ENCODE measurements around the gene DNER. TPM values are rescaled to one million over a fixed set of nuclear protein-coding genes. Genes with fewer than 3 reads are reported as not detected.

Gene DNER
- total RNA-seq, 3 donors from 2014 or later = 0.55 to 8.4 (median 0.99) TPM

GRCh38 chr2:229714736-229715541 lies 584 bp upstream of the DNER start:
- Histone ChIP-seq H3K4me3 (no peak overlapping the region), H3K36me3 (ENCODE audit: low read depth) (no peaks in the 10 kb centered on the region), H3K4me1 (ENCODE audit: low read depth) (peaks cover 15% of the 10 kb centered on the region), H3K9me3 (no peaks in the 10 kb centered on the region)
- ATAC-seq = peak; percentile 83
- DNase-seq = peak; percentile 39 to 62 (median 52)
- intact Hi-C loops (cut with DNase I, micrococcal nuclease) = no loop called here
- TF ChIP-seq, protein P1, sequence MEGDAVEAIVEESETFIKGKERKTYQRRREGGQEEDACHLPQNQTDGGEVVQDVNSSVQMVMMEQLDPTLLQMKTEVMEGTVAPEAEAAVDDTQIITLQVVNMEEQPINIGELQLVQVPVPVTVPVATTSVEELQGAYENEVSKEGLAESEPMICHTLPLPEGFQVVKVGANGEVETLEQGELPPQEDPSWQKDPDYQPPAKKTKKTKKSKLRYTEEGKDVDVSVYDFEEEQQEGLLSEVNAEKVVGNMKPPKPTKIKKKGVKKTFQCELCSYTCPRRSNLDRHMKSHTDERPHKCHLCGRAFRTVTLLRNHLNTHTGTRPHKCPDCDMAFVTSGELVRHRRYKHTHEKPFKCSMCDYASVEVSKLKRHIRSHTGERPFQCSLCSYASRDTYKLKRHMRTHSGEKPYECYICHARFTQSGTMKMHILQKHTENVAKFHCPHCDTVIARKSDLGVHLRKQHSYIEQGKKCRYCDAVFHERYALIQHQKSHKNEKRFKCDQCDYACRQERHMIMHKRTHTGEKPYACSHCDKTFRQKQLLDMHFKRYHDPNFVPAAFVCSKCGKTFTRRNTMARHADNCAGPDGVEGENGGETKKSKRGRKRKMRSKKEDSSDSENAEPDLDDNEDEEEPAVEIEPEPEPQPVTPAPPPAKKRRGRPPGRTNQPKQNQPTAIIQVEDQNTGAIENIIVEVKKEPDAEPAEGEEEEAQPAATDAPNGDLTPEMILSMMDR (IDR thresholded peaks at IDR 0.05) = no peak

GRCh38 chr2:229713371-229714079 lies 830 bp downstream of the DNER start:
- Histone ChIP-seq H3K36me3 (ENCODE audit: low read depth) (no peaks in the 10 kb centered on the region), H3K4me3 (no peak overlapping the region), H3K4me1 (ENCODE audit: low read depth) (peaks cover 15% of the 10 kb centered on the region), H3K9me3 (no peaks in the 10 kb centered on the region)
- intact Hi-C loops (cut with DNase I, micrococcal nuclease) = no loop called here
- TF ChIP-seq, protein P1 (IDR thresholded peaks at IDR 0.05) = no peak
- peak in 1 of 3 donors; percentile 32 for DNase-seq
- peak; percentile 34 for ATAC-seq

DNA sequence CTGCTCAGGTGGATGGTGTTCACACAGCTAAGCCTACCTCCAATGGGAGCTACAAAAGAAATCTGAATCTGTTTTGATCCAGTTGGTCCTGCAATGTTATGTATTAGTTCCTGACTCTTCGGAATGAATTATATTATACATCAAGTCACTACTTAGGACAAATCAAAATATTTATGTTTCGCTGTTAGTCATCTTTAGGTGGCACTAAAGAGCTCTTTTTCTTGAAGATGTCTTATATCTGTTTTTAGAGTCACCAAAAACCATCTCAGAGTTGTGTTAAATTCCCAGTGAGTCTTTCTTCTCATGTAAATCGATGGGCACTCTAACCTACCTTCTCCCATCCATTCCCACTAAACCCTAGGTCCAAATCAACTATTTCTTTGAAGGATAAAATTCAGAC lies 2.2 kb downstream of the DNER start:
- H3K4me1 ChIP-seq (ENCODE audit: low read depth) = peaks cover 15% of the 10 kb centered on the region

DNA sequence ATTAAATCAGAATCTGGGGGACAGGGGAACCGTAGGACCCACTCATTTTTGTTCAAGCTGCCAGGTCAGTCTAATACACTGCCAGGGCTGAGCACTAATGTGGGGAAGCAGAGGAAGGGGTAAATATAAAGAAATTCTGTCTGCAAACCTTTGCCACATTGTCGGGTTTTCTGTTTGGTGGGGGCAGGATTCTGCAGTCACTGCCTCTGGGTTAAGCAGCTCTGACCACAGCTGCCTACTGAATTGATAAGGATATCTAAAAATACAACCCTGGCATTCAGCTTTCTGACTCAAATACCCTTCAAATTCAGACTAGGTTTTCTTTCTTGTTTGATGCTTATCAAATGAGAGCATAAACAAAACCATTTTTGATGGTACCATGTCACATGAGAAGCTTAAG lies 6.0 kb downstream of the DNER start:
- H3K36me3 ChIP-seq (ENCODE audit: low read depth) = no peaks in the 10 kb centered on the region
- ATAC-seq (no peak), DNase-seq (no peak)
- H3K4me3 ChIP-seq = no peak overlapping the region
- intact Hi-C loops (cut with DNase I, micrococcal nuclease) = no loop called here
- TF ChIP-seq, protein P1 (IDR thresholded peaks at IDR 0.05) = no peak
- H3K9me3 ChIP-seq = no peaks in the 10 kb centered on the region
- no peaks in the 10 kb centered on the region for H3K4me1 ChIP-seq (ENCODE audit: low read depth)

More for the DNA sequence above, 2.2 kb downstream of the DNER start:
- TF ChIP-seq, protein P1 (IDR thresholded peaks at IDR 0.05) = no peak
- Histone ChIP-seq H3K36me3 (ENCODE audit: low read depth) (no peaks in the 10 kb centered on the region), H3K4me3 (no peak overlapping the region), H3K9me3 (no peaks in the 10 kb centered on the region)
- ATAC-seq (no peak), DNase-seq (no peak)
- intact Hi-C loops (cut with DNase I, micrococcal nuclease) = no loop called here

- Histone ChIP-seq H3K9me3 (no peaks in the 10 kb centered on the region), H3K4me1 (ENCODE audit: low read depth) (no peaks in the 10 kb centered on the region), H3K4me3 (no peak overlapping the region), H3K36me3 (ENCODE audit: low read depth) (no peaks in the 10 kb centered on the region)
- no peak for DNase-seq
- TF ChIP-seq, protein P1 (IDR thresholded peaks at IDR 0.05) = no peak
- intact Hi-C loops (cut with DNase I, micrococcal nuclease) = no loop called here
- no peak for ATAC-seq
These were observed 10.3 kb downstream of the DNER start for GRCh38 chr2:229703909-229704630.
